ENCODE data around the gene TAF11L4.
"Not testable (repeated sequence)": the region's sequence is repeated elsewhere in the genome, so short reads cannot be mapped to it uniquely, and the experiment has no call there.

DNA sequence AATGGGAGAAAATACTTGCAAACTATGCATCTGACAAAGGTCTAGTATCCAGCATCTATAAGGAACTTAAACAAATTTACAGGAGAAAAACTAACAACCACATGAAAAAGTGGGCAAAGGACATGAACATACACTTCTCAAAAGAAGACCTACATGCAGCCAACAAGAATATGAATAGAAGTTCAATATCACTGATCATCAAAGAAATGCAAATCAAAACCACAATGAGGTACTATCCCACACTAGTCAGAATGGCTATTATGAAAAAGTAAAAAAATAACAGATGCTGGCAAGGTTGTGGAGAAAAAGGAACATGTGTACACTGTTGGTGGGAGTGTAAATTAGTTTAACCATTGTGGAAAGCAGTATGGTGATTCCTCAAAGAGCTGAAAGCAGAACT lies 46.5 kb upstream of the TAF11L4 start:
- TF ChIP-seq, protein P1, sequence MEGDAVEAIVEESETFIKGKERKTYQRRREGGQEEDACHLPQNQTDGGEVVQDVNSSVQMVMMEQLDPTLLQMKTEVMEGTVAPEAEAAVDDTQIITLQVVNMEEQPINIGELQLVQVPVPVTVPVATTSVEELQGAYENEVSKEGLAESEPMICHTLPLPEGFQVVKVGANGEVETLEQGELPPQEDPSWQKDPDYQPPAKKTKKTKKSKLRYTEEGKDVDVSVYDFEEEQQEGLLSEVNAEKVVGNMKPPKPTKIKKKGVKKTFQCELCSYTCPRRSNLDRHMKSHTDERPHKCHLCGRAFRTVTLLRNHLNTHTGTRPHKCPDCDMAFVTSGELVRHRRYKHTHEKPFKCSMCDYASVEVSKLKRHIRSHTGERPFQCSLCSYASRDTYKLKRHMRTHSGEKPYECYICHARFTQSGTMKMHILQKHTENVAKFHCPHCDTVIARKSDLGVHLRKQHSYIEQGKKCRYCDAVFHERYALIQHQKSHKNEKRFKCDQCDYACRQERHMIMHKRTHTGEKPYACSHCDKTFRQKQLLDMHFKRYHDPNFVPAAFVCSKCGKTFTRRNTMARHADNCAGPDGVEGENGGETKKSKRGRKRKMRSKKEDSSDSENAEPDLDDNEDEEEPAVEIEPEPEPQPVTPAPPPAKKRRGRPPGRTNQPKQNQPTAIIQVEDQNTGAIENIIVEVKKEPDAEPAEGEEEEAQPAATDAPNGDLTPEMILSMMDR (IDR thresholded peaks at IDR 0.05; ENCODE audit: insufficient read depth, low read depth, low read length): not testable (repeated sequence)
- not testable (repeated sequence) for TF ChIP-seq EZH2 (IDR thresholded peaks at IDR 0.05; ENCODE audit: insufficient read depth, low read length)

Measured in astrocyte (in vitro differentiated cells and primary cell).